Liver (tissue), 3 donors: Measurements from ENCODE around the gene VSIG10L2.

Experiments used
- ATF3 ChIP-seq: IDR thresholded peaks from 2 replicates; pipeline ENCODE4 v1.6.1; 2016; ENCODE audit warnings: antibody characterized with exemption
- CTCF ChIP-seq: fragments of 150-350 bp; IDR thresholded peaks from 2 replicates; pipeline ENCODE4 v1.5.1; 2017; ENCODE audit warnings: improper control_type of control experiment, low read depth, low read length; ENCODE audit not compliant: missing input control
- EGR1 ChIP-seq, 2 donors: IDR thresholded peaks; 2 replicates each; pipeline ENCODE4 v1.6.1; 2016 to 2018; ENCODE audit warnings: antibody characterized with exemption in 2 of 2, low read depth in 2 of 2
- FOXA1 ChIP-seq: IDR thresholded peaks from 2 replicates; pipeline ENCODE4 v1.6.1; 2016; ENCODE audit warnings: antibody characterized with exemption
- GABPA ChIP-seq, 2 donors: IDR thresholded peaks in 1 of 2; conservative IDR thresholded peaks in 1 of 2; 2 replicates each; pipeline ENCODE4 v1.6.1; 2016; ENCODE audit warnings: antibody characterized with exemption in 2 of 2, mild to moderate bottlenecking in 1 of 2, moderate library complexity in 1 of 2
- MAX ChIP-seq: IDR thresholded peaks from 2 replicates; pipeline ENCODE4 v1.6.1; 2016; ENCODE audit warnings: antibody characterized with exemption
- NR2F2 ChIP-seq: IDR thresholded peaks from 2 replicates; pipeline ENCODE4 v1.6.1; 2016; ENCODE audit warnings: antibody characterized with exemption
- RAD21 ChIP-seq, 2 donors: IDR thresholded peaks; 2 replicates each; pipeline ENCODE4 v1.6.1; 2016; ENCODE audit warnings: antibody characterized with exemption in 2 of 2, mild to moderate bottlenecking in 2 of 2
- SP1 ChIP-seq: IDR thresholded peaks from 2 replicates; pipeline ENCODE4 v1.6.1; 2018; ENCODE audit warnings: antibody characterized with exemption, mild to moderate bottlenecking
- TAF1 ChIP-seq: conservative IDR thresholded peaks from 2 replicates; pipeline ENCODE4 v1.6.1; 2016; ENCODE audit warnings: antibody characterized with exemption, mild to moderate bottlenecking
- YY1 ChIP-seq: IDR thresholded peaks from 2 replicates; pipeline ENCODE4 v1.6.1; 2016; ENCODE audit warnings: antibody characterized with exemption, mild to moderate bottlenecking
- ZBTB33 ChIP-seq: IDR thresholded peaks from 2 replicates; pipeline ENCODE4 v1.6.1; 2016; ENCODE audit warnings: antibody characterized with exemption
- donor health status: healthy.
- donor health status: healthy.

GRCh38 chr11:125975634-125976033 is 29.8 kb downstream of the VSIG10L2 start:
- TF ChIP-seq MAX (no peak), CTCF (no peak), TAF1 (no peak), EGR1 (IDR thresholded peaks at IDR 0.05; ENCODE audit: low read depth in 2 of 2) (no peak), ATF3 (no peak), NR2F2 (no peak), YY1 (no peak), GABPA (IDR thresholded peaks at IDR 0.05 in 1 of 2, conservative IDR thresholded peaks at IDR 0.05 in 1 of 2) (no peak), SP1 (no peak), ZBTB33 (no peak), FOXA1 (no peak), RAD21 (IDR thresholded peaks at IDR 0.05) (no peak)
